GM18873 (cell line): ENCODE results near the gene GINS1.

Experiments
- ATAC-seq: cut with Tn5 transposase; IDR thresholded peaks from one replicate; pipeline ENCODE4 v1.9.1; 2021; ENCODE audit warnings: mild to moderate bottlenecking, moderate library complexity, moderate number of reproducible peaks; ENCODE audit not compliant: unreplicated experiment, low FRiP score

GINS1 gene

GRCh38 chr20:25452333-25452732, 44.9 kb downstream of the GINS1 start:
- no peak for ATAC-seq

GRCh38 chr20:25453035-25453810, 45.8 kb downstream of the GINS1 start:
- ATAC-seq: no peak

DNA sequence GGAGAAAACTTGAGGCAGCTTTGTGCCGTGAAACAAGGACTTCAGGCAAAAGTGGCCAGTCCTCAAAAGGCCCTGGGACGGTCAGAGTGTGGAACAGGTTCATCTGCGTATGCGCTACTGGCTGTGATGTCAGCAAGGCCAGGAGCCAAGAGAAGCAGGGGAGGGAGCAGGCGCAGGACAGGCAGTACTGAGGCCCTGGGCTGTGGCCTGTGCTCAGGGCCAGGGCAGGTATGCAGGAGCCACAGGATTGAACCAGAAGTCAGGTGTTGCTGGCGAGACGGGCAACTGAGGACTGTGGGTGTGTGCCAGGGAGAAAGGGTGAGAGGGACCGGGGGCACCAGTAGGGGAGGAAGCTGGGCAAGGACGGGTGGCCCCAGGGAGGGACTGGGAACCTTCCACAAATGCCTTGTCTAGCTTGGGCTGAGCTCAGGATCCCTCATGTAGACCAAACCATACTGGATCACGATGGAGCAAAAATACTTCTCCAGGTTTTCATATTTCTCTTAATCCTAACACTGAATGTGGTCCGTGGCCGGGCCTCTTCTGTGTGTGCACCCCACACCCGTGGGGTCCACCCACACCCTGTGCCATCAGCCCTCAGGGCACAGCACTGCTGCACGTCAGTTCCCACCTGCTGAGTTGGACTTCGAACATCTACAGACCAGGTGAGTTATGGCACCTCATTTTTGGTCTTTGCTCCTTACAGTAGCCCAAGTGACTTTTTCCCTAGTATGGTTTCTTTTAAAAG, 46.9 kb downstream of the GINS1 start:
- no peak for ATAC-seq

DNA sequence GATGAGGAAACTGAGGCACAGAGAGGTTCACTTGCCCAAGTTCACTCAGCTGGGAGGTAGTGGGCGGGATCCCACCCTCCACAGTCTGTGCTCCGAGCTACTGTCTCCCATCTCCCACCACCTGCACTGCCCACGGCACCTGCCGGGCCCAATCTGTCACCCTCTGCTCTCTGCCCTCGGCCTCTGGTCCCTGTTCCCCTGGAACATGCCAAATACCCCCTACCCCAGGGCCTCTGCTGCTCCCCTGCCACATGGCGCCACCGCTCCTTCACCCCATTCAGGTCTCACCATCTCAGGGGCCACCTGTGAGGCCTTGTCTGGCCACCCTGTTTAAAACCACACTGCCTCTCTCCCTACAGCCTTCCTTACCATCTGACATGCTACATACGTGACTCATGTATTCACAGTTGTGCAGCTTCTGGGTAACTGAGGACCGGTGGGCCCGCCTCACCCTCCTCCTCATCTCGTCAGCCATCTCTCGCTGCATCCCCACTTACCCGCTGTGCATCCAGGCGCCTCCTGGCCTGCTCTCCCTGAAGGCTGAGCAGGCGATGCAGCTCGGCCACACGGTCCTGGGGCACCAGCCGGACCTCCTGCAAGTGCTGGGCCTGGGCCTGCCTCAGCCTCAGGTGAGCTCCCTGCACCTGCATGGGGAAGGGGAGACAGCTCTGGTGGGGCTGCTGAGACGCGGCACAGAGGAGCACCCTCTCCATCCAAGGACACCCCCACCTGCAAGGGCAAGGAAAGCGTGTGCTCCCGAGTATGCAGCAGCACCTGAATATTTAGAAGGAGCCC, 50.6 kb downstream of the GINS1 start:
- ATAC-seq: no peak

GRCh38 chr20:25459111-25459830, 51.8 kb downstream of the GINS1 start:
- no peak for ATAC-seq

DNA sequence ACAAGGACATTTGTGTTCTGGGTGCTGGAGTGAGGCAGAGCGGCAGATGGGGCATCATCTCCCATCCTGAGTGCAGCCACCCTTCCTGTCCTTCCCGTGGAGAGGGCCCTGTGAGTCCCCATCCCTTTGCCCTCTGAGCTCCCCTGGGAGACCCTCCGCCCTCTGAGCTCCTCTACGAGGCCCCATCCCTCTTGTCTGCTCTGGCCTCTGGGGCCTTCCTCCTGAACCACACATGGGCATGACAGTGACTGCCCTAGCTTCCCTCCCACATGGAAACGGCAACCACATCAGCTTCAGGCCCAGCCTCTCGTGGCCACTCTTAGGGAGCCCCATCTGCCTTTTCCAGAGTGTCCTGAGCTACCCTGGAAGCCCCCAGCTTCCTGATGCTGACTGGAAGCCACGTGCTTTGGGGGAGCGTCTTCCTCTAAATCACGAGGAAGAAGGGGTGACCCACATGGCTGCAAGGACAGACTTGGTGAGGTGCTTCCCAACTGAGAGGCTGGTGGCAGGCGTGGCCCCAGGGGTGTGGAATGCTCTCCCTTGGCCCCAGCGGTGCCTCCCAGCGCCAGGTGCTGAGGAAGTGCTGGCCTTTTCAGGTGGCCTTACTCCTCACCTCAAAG, 52.6 kb downstream of the GINS1 start:
- ATAC-seq: no peak

- no peak for ATAC-seq
Measured at GRCh38 chr20:25460566-25461280, 53.2 kb downstream of the GINS1 start.

DNA sequence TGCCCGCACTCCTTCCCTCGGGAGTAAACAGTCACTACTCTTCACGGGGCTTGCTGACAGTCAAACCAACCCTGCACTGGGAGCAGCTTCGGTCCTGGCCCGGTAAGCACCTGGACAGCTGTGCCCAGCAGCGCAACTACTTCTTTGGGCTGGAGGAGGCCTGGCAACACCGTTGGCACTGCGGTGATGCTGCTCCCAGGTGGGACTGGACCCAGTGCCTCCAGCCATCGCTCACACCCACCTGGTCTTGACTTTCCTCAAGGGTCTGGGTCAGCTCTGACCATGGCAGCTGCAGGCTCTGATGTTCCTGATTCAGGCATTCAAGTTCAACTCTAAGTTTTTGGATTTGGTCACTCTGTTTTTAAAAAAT, 53.8 kb downstream of the GINS1 start:
- ATAC-seq: no peak

DNA sequence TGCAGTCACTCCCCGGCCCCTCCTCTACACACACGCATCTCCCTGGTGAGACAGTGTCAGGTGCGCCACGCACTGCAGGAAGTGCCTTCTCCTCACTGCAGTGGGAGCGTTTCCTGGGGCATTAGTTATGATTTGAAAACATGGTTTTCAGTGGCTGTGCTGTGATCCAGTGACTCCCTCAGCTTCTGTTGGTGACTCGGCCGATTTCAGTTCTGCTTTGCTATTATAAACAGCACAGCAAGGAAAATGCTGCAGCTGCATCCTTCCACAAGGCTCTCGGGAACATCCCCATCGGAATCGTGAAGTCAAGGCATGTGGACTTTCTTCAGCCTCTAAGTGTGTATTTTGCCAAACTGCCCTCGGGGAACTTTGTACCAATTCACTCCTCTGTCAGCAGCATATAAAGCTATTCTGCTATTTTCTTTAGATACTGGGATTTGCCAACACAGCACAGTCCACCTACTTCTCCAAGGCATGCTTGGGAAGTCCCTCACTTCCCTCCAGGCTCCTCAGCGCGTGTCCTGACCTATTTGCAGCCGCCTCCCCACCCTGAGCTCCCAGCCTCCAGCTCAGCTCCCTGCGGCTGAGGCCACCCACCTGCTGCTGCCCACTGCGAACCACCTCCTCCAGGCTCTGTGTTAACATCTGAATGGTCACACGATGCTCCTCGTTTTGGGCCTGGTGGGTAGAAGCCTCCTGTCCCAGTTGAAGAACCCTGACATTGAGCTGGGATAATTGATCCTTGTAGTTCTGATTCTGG, 54.5 kb downstream of the GINS1 start:
- no peak for ATAC-seq

DNA sequence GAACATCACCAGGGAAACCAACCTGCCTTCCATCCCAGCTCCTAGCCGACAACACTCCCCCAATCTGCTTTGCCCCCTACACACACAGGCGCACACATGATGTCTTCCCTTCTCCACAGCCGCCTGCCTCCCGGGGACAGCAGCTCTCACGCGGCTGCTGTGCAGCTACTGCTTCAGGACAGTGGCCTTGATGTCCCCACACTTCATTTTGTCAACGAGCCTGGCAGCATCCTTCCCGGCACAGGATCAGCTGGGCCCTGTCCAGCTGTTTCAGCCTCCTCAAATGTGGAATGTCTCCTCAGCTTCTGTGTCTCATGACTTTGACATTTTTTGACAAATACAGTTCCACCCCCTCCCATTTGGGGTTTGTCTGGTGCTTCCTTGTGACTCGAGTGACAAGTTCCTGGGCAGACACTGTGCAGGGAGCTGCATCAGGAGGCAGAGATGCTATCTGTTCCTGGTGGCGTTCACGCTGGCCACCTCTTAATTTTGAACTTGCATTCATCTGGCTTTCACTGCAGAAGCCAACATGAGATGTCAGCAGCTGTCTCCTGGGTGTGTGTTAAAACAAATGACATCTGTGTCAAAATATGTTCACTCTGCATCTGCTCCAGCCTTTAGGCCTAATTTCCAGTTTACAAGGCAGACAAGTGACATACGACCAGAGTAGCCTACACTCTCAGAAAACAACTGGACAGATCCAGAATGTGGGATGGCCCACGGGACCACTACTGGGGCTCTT, 57.2 kb downstream of the GINS1 start:
- no peak for ATAC-seq

DNA sequence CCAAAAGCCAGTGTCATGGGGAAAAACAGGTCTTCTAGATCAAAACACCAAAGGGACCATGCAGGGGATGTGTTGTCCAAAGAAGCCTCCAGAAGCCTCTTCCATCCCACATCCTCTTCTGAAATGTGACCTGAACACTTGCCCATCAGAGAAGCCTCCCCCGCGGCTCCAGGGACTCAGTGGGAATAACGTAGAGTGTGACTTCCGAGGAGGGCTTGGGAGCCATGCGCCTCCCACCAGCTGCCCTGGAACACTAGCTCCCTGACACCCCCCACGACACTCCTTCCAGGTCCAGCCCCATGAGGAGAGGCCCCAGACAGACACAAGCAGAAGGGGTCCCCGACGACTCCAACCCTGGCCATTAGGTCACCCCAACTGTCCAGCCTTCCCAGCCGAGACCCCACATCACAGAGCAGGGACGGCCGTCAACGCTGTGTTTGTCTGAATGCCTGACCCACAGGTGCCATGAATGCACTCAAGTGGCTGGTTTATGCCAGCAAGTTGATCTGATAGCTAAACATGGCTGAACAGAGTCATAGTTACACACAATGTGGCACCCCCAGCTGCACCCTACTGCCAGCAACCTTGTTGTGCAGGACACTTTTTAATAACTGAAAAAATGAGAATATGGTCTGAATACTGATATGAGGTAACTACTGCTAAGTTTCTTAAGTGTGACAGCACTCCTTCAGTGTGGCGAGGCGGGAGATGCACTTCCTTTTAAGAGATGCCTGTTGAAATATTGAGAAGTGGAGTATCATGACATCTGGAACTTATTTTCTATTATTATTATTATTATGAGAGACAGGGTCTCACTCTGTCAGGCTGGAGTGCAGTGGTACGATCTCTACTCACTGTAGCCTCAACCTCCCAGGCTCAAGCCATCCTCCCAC, 58.0 kb downstream of the GINS1 start:
- ATAC-seq: no peak

DNA sequence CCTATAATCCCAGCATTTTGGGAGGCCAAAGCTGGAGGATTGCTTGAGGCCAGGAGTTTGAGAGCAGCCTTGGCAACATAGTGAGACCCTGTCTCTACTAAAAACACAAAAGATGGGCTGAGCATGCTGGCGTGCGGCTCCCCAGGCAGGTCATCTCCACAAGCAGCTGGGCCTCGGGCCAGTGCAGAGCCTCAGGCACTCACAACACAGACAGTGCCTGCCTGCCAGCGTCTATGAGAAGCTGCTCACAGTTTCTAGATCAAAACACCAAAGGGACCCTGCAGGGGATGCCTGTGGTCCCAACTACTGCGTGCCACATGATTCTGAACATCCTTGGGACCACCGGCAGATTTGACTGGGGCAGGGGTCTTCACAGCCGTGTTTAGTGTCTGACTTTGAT, 59.4 kb downstream of the GINS1 start:
- ATAC-seq: no peak

DNA sequence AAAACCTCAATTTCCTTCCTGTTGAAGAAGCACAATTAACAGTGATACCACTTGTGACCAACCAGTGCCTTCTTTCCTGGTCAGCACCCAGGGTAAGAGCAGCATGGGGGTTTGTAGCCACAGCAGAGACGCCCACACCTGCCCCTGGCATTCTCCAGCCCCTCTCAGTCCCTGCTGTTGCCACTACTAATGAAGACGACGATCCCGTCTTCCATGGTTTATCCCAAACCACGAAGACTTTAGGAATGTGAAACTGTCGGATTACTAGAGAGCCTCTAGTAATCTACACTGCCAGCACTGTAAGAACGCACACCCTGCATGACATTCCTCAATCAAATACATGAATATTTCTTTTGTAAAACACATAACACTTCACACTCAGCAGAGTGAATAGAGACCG, 60.0 kb downstream of the GINS1 start:
- no peak for ATAC-seq

- no peak for ATAC-seq
Measured at GRCh38 chr20:25468126-25469075, 60.9 kb downstream of the GINS1 start.

- no peak for ATAC-seq
Measured at GRCh38 chr20:25469558-25469957, 62.1 kb downstream of the GINS1 start.

DNA sequence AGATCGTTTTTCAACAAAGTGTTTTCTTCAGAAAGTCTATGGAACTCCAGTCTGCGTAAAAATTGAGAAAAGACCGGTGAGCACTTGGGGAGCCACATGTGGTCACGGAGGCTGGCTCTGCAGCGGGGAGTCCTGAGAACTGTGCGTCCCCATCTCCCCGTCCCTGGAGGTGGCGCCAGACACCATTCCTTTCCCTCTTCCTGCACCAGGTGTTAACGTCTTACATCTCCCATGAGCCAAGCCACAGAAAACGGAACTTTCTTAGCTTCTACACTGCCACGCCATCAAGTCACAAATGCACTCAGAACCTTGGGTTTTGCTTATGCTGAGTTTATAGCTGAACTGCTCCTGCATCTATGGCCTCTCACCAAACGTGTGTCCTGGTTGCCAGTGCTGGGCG, 62.6 kb downstream of the GINS1 start:
- no peak for ATAC-seq
